ENCODE measurements around the gene TGFB3.
A peak's percentile ranks its signal among the peaks of the same experiment; 100 is the strongest.

- TF ChIP-seq POLR2A (IDR thresholded peaks at IDR 0.05): no peak
- no peak for TF ChIP-seq CTCF (IDR thresholded peaks at IDR 0.05)
- TF ChIP-seq EP300 (IDR thresholded peaks at IDR 0.05): peak in 2 of 4 donors; percentile 11 to 48
Observed at GRCh38 chr14:76012354-76012753, 30.6 kb upstream of the TGFB3 start.

All from upper lobe of left lung (tissue), 4 donors.